Mucosa of descending colon (tissue), 3 donors: ENCODE measurements around the gene ZSCAN5A. TPM values are rescaled to one million over a fixed set of nuclear protein-coding genes. Genes with fewer than 3 reads are reported as not detected.

Source experiments
- ATAC-seq: fragments of 200-7000 bp; cut with Tn5 transposase; one replicate; pipeline ENCODE4 v1.9.1; 2020; ENCODE audit warnings: mild to moderate bottlenecking, moderate library complexity
- DNase-seq, 3 donors: peaks; one replicate each; pipeline ENCODE4 v3.0.0-alpha.2; 2020
- H3K36me3 ChIP-seq: fragments of 200-600 bp; one replicate; pipeline ENCODE4 v1.8.0; 2021; ENCODE audit warnings: low read depth, mild to moderate bottlenecking
- H3K4me1 ChIP-seq: fragments of 200-600 bp; one replicate; pipeline ENCODE4 v1.8.0; 2021; ENCODE audit warnings: low read depth, mild to moderate bottlenecking
- H3K4me3 ChIP-seq: fragments of 200-600 bp; one replicate; pipeline ENCODE4 v1.8.0; 2021; ENCODE audit warnings: mild to moderate bottlenecking
- H3K9me3 ChIP-seq: fragments of 200-600 bp; one replicate; pipeline ENCODE4 v1.8.0; 2021; ENCODE audit warnings: mild to moderate bottlenecking
- CTCF ChIP-seq: fragments of 200-600 bp; IDR thresholded peaks from one replicate; pipeline ENCODE4 v1.8.0; 2022; ENCODE audit warnings: antibody characterized with exemption, mild to moderate bottlenecking
- intact Hi-C, 2 donors: fragments of 100-400 bp; cut with DNase I in 1 of 2; cut with micrococcal nuclease in 1 of 2; formaldehyde crosslinking; loops; one replicate each; pipeline versions ENCODE4 v1.11.0 to v1.11.1; 2022; cut with DNase I, micrococcal nuclease
- total RNA-seq, 3 donors: library from RNA; stranded (reverse); fragmentation: NEBNext Ultra II Directional in 2 of 3; extraction: Animal tissue kit (Norgen Biotek cat#: 25700) in 2 of 3; gene quantifications; one replicate each; pipeline versions ENCODE4 v1.2.1 to v1.2.4, GENCODE V29; 2021 to 2023
- donor health status: DM: no; HTN: no; CAD: no; lungs with moderate emphysema.
- donor health status: DM: no; HTN: no; CAD: no.
- donor health status: DM: no; HTN: yes; CAD: no.

Gene ZSCAN5A
- total RNA-seq, 3 donors from 2014 or later, result 10.5 to 24.0 (median 14.3) TPM

GRCh38 chr19:56317749-56318148 lies 3.1 kb upstream of the ZSCAN5A start:
- intact Hi-C loops, result no loop called here
- Histone ChIP-seq H3K36me3 (no peaks in the 10 kb centered on the region), H3K4me1 (peaks cover 11% of the 10 kb centered on the region), H3K4me3 (no peak overlapping the region), H3K9me3 (no peaks in the 10 kb centered on the region)
- DNase-seq (no peak), ATAC-seq (no peak)
- no peak for TF ChIP-seq CTCF

GRCh38 chr19:56316728-56317127 lies 2.1 kb upstream of the ZSCAN5A start:
- no peak for TF ChIP-seq CTCF
- H3K9me3 ChIP-seq, result no peaks in the 10 kb centered on the region
- no peak overlapping the region for H3K4me3 ChIP-seq
- DNase-seq (no peak), ATAC-seq (no peak)
- H3K4me1 ChIP-seq, result peaks cover 11% of the 10 kb centered on the region
- intact Hi-C loops, result no loop called here
- no peaks in the 10 kb centered on the region for H3K36me3 ChIP-seq

GRCh38 chr19:56315077-56315828 lies 614 bp upstream of the ZSCAN5A start:
- peak; percentile 92 to 97 (median 93) for DNase-seq
- Histone ChIP-seq H3K36me3 (no peaks in the 10 kb centered on the region), H3K9me3 (no peaks in the 10 kb centered on the region), H3K4me1 (peaks cover 11% of the 10 kb centered on the region), H3K4me3 (peak overlapping the region; percentile 56)
- ATAC-seq, result peak; percentile 92
- intact Hi-C loops, result no loop called here
- TF ChIP-seq CTCF, result no peak

GRCh38 chr19:56314018-56314380 lies 640 bp downstream of the ZSCAN5A start:
- intact Hi-C loops, result no loop called here
- TF ChIP-seq CTCF, result no peak
- DNase-seq (no peak), ATAC-seq (peak; percentile 17)
- H3K4me1 ChIP-seq, result peaks cover 11% of the 10 kb centered on the region
- H3K9me3 ChIP-seq, result no peaks in the 10 kb centered on the region
- H3K36me3 ChIP-seq, result no peaks in the 10 kb centered on the region
- H3K4me3 ChIP-seq, result peak overlapping the region; percentile 56

- peaks cover 11% of the 10 kb centered on the region for H3K4me1 ChIP-seq
- H3K9me3 ChIP-seq, result no peaks in the 10 kb centered on the region
- H3K36me3 ChIP-seq, result no peaks in the 10 kb centered on the region
- no peak overlapping the region for H3K4me3 ChIP-seq
- DNase-seq (no peak), ATAC-seq (no peak)
- TF ChIP-seq CTCF, result no peak
- intact Hi-C loops, result no loop called here
Measured at GRCh38 chr19:56312787-56313657, 1.6 kb downstream of the ZSCAN5A start.
